Endothelial cell of umbilical vein (primary cell): ENCODE measurements around the gene ATOH7. TPM values are rescaled to one million over a fixed set of nuclear protein-coding genes. Genes with fewer than 3 reads are reported as not detected.

Experiments used
- BruUV-seq: library from RNA; stranded (reverse); fragments of 400-500 nt; replicated peaks from 2 replicates; lab custom pipeline; 2021; lab: Mats Ljungman, UMichigan
- CTCF ChIA-PET: fragments of 300-600, 350-600 bp; sonication (Branson Sonifier 250); formaldehyde crosslinking; loops from one replicate; lab custom pipeline; 2021; ENCODE audit warnings: antibody characterized with exemption, inconsistent platforms; lab: Charles Lee
- POLR2A ChIA-PET: fragments of 300-600, 350-600 bp; sonication (Branson Sonifier 250); formaldehyde crosslinking; loops from one replicate; lab custom pipeline; 2021; ENCODE audit warnings: antibody characterized with exemption, inconsistent platforms; lab: Charles Lee
- DNase-seq: peaks from one replicate; pipeline ENCODE4 v3.0.0-alpha.2; 2011; ENCODE audit warnings: low read depth, low spot score
- FAIRE-seq: peaks from 2 replicates; lab custom pipeline; 2011; peaks lifted over from hg19 to GRCh38; lab: Jason Lieb, UNC
- H2AFZ ChIP-seq: 2 replicates; pipeline ENCODE4 v1.6.0; 2012; ENCODE audit warnings: low read depth, low read length, control low read depth, inconsistent platforms
- H3K27ac ChIP-seq: 2 replicates; pipeline ENCODE4 v1.5.1; 2011; ENCODE audit warnings: low read depth, mild to moderate bottlenecking, control low read depth, low read length, moderate library complexity; ENCODE audit not compliant: insufficient read depth
- H3K27me3 ChIP-seq, 2 experiments: 2 replicates each; pipeline versions ENCODE4 v1.6.0 to v1.6.1; 2011; ENCODE audit warnings: low read length in 2 of 2, mixed read lengths in 1 of 2; ENCODE audit not compliant: control insufficient read depth in 2 of 2, insufficient read depth in 2 of 2
- H3K36me3 ChIP-seq, 2 experiments: 2 replicates in 1 of 2; 3 replicates in 1 of 2; pipeline ENCODE4 v1.5.1; 2011; ENCODE audit warnings: low read length in 2 of 2, mild to moderate bottlenecking in 1 of 2, moderate library complexity in 1 of 2; ENCODE audit not compliant: control insufficient read depth in 2 of 2, insufficient read depth in 2 of 2; ENCODE audit errors: extremely low read depth in 1 of 2
- H3K4me1 ChIP-seq: 3 replicates; pipeline ENCODE4 v1.5.1; 2011; ENCODE audit warnings: mild to moderate bottlenecking, low read length; ENCODE audit not compliant: control insufficient read depth, insufficient read depth; ENCODE audit errors: extremely low read depth
- H3K4me2 ChIP-seq: 2 replicates; pipeline ENCODE4 v1.6.1; 2011; ENCODE audit warnings: low read length, control low read depth, mixed read lengths; ENCODE audit not compliant: insufficient read depth
- H3K4me3 ChIP-seq, 3 experiments: fragments of 200-600 bp in 1 of 3; sonication (generic), shearing (Covaris generic) in 1 of 3; replicated peaks in 1 of 3; 2 replicates each; pipeline ENCODE4 v1.5.1; 2011 to 2016; ENCODE audit warnings: control low read depth in 3 of 3, low read length in 3 of 3, mild to moderate bottlenecking in 2 of 3, inconsistent platforms in 1 of 3, low read depth in 1 of 3, moderate library complexity in 1 of 3; ENCODE audit not compliant: insufficient read depth in 1 of 3
- H3K79me2 ChIP-seq: 2 replicates; pipeline ENCODE4 v1.6.0; 2012; ENCODE audit warnings: low read length, inconsistent platforms; ENCODE audit not compliant: control insufficient read depth, insufficient read depth
- H3K9ac ChIP-seq: replicated peaks from 2 replicates; pipeline ENCODE3; 2011; ENCODE audit warnings: low read length, control low read depth; ENCODE audit not compliant: insufficient read depth; ENCODE audit errors: extremely low read depth
- H3K9me1 ChIP-seq: replicated peaks from 3 replicates; pipeline ENCODE4 v1.6.0; 2011; ENCODE audit warnings: mild to moderate bottlenecking, low read length; ENCODE audit not compliant: control insufficient read depth, insufficient read depth; ENCODE audit errors: extremely low read depth
- H3K9me3 ChIP-seq: replicated peaks from 2 replicates; pipeline ENCODE4 v1.5.1; 2012; ENCODE audit warnings: low read length, inconsistent platforms; ENCODE audit not compliant: control insufficient read depth, insufficient read depth
- H4K20me1 ChIP-seq: replicated peaks from 2 replicates; pipeline ENCODE3; 2011; ENCODE audit warnings: mild to moderate bottlenecking, low read length; ENCODE audit not compliant: control insufficient read depth, insufficient read depth; ENCODE audit errors: extremely low read depth
- CTCF ChIP-seq, 2 donors: IDR thresholded peaks; 1 replicate in 1 of 2; 2 replicates in 1 of 2; pipeline ENCODE4 v1.5.1; 2011; ENCODE audit warnings: low read length in 2 of 2, mild to moderate bottlenecking in 2 of 2, moderate library complexity in 2 of 2, control low read depth in 1 of 2, inconsistent platforms in 1 of 2, low read depth in 1 of 2; ENCODE audit not compliant: insufficient read depth in 1 of 2; ENCODE audit errors: extremely low read depth in 1 of 2
- EZH2 ChIP-seq: IDR thresholded peaks from 2 replicates; pipeline ENCODE4 v1.6.1; 2012; ENCODE audit warnings: borderline replicate concordance, low read depth, mild to moderate bottlenecking, moderate library complexity, low read length, inconsistent platforms; ENCODE audit not compliant: severe bottlenecking
- FOS ChIP-seq: IDR thresholded peaks from 2 replicates; pipeline ENCODE4 v1.6.1; 2011; ENCODE audit warnings: mild to moderate bottlenecking, low read length, moderate library complexity, borderline replicate concordance; ENCODE audit not compliant: insufficient read depth
- GATA2 ChIP-seq: IDR thresholded peaks from 2 replicates; pipeline ENCODE4 v1.7.0; 2011; ENCODE audit warnings: low read depth, mild to moderate bottlenecking, moderate library complexity, mixed read lengths, low read length; ENCODE audit not compliant: insufficient read length, insufficient read depth
- JUN ChIP-seq: IDR thresholded peaks from 2 replicates; pipeline ENCODE4 v1.6.1; 2011; ENCODE audit warnings: borderline replicate concordance, low read depth; ENCODE audit not compliant: insufficient read length, insufficient read depth
- MAX ChIP-seq: IDR thresholded peaks from 2 replicates; pipeline ENCODE4 v1.6.1; 2011; ENCODE audit not compliant: insufficient read depth, insufficient read length
- MYC ChIP-seq: IDR thresholded peaks from one replicate; pipeline ENCODE4 v1.6.1; 2011; ENCODE audit warnings: mild to moderate bottlenecking, low read depth, low read length
- POLR2A ChIP-seq: IDR thresholded peaks from 2 replicates; pipeline ENCODE4 v1.6.1; 2012; ENCODE audit warnings: low read depth, mild to moderate bottlenecking, control low read depth, low read length
- POLR2AphosphoS5 ChIP-seq: IDR thresholded peaks from 2 replicates; pipeline ENCODE4 v1.6.1; 2012; ENCODE audit warnings: low read depth, mild to moderate bottlenecking, control low read depth, low read length, moderate library complexity; ENCODE audit not compliant: insufficient read depth
- dilution Hi-C: fragments of 300-500 bp; cut with MboI; formaldehyde crosslinking; loops from one replicate; pipeline ENCODE4 v1.15.0; 2019; ENCODE audit warnings: low sequenced_read_pairs; ENCODE audit not compliant: extremely low pct_ligation_motif_present
- intact Hi-C: fragments of 100-400 bp; cut with micrococcal nuclease; formaldehyde crosslinking; loops from one replicate; pipeline ENCODE4 v1.10.0; 2022
- polyA plus RNA-seq, 4 experiments: library from polyadenylated mRNA; depleted of rRNA in 3 of 4; stranded (reverse) in 3 of 4; unstranded in 1 of 4; fragments of >200 nt; gene quantifications; 2 replicates each; pipeline versions ENCODE4 v1.2.1 to v1.2.3, GENCODE V29; 2011 to 2012; ENCODE audit warnings: missing spikeins in 1 of 4
- total RNA-seq: library from RNA; stranded (reverse); gene quantifications from 2 replicates; pipeline ENCODE4 v1.2.3, GENCODE V29; 2021

Gene ATOH7
- total and polyA plus RNA-seq, 2 donors (not counting 3 experiments of a cell fraction or from before 2014, with no cell fraction given) = not detected

- ChIA-PET POLR2A (no interaction called here), CTCF (no interaction called here)
- no TSS peak for BruUV-seq
- Histone ChIP-seq H3K9ac (no peak overlapping the region), H3K9me3 (no peaks in the 10 kb centered on the region), H4K20me1 (no peaks in the 10 kb centered on the region), H3K4me1 (no peaks in the 10 kb centered on the region), H3K4me3 (no peak overlapping the region), H3K27ac (no peak overlapping the region), H3K27me3 (peaks cover 3 to 4% of the 10 kb centered on the region in 2 experiments), H2AFZ (no peak overlapping the region), H3K4me2 (no peak overlapping the region), H3K36me3 (no peaks in the 10 kb centered on the region), H3K9me1 (no peaks in the 10 kb centered on the region), H3K79me2 (no peaks in the 10 kb centered on the region)
- TF ChIP-seq CTCF (IDR thresholded peaks at IDR 0.05; ENCODE audit: extremely low read depth in 1 of 2, insufficient read depth in 1 of 2, low read depth in 1 of 2, low read length in 2 of 2) = no peak
- no peak for TF ChIP-seq EZH2
- no peak for TF ChIP-seq POLR2A
- TF ChIP-seq POLR2AphosphoS5 = no peak
- no peak for TF ChIP-seq JUN
- TF ChIP-seq MYC = no peak
- no peak for TF ChIP-seq GATA2
- no peak for TF ChIP-seq MAX
- TF ChIP-seq FOS = no peak
- FAIRE-seq (no peak), DNase-seq (no peak)
- dilution Hi-C loops (no loop called here), intact Hi-C loops (no loop called here)
Measured at GRCh38 chr10:68218786-68219185, 13.1 kb downstream of the ATOH7 start.
